ENCODE results near the gene RYR3.

- TF ChIP-seq OSR1 (CRISPR knock-in tag; IDR thresholded peaks at IDR 0.05) (no peak), TCF4 (CRISPR knock-in tag; IDR thresholded peaks at IDR 0.05; ENCODE audit: borderline replicate concordance) (no peak), ARNTL (CRISPR knock-in tag; IDR thresholded peaks at IDR 0.05; ENCODE audit: borderline replicate concordance, low read depth) (no peak), PATZ1 (CRISPR knock-in tag; IDR thresholded peaks at IDR 0.05; ENCODE audit: borderline replicate concordance) (no peak), PPARA (CRISPR knock-in tag; IDR thresholded peaks at IDR 0.05; ENCODE audit: borderline replicate concordance) (no peak), ZFP30 (CRISPR knock-in tag; IDR thresholded peaks at IDR 0.05) (no peak), ZFP3 (CRISPR knock-in tag; IDR thresholded peaks at IDR 0.05) (no peak), CREB5 (CRISPR knock-in tag; IDR thresholded peaks at IDR 0.05; ENCODE audit: low read depth) (no peak)
- TF ChIP-seq, protein P1, sequence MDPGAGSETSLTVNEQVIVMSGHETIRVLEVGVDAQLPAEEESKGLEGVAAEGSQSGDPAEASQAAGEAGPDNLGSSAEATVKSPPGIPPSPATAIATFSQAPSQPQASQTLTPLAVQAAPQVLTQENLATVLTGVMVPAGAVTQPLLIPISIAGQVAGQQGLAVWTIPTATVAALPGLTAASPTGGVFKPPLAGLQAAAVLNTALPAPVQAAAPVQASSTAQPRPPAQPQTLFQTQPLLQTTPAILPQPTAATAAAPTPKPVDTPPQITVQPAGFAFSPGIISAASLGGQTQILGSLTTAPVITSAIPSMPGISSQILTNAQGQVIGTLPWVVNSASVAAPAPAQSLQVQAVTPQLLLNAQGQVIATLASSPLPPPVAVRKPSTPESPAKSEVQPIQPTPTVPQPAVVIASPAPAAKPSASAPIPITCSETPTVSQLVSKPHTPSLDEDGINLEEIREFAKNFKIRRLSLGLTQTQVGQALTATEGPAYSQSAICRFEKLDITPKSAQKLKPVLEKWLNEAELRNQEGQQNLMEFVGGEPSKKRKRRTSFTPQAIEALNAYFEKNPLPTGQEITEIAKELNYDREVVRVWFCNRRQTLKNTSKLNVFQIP (CRISPR knock-in tag; IDR thresholded peaks at IDR 0.05; ENCODE audit: borderline replicate concordance, low read depth), result no peak
- TF ChIP-seq, protein P2, sequence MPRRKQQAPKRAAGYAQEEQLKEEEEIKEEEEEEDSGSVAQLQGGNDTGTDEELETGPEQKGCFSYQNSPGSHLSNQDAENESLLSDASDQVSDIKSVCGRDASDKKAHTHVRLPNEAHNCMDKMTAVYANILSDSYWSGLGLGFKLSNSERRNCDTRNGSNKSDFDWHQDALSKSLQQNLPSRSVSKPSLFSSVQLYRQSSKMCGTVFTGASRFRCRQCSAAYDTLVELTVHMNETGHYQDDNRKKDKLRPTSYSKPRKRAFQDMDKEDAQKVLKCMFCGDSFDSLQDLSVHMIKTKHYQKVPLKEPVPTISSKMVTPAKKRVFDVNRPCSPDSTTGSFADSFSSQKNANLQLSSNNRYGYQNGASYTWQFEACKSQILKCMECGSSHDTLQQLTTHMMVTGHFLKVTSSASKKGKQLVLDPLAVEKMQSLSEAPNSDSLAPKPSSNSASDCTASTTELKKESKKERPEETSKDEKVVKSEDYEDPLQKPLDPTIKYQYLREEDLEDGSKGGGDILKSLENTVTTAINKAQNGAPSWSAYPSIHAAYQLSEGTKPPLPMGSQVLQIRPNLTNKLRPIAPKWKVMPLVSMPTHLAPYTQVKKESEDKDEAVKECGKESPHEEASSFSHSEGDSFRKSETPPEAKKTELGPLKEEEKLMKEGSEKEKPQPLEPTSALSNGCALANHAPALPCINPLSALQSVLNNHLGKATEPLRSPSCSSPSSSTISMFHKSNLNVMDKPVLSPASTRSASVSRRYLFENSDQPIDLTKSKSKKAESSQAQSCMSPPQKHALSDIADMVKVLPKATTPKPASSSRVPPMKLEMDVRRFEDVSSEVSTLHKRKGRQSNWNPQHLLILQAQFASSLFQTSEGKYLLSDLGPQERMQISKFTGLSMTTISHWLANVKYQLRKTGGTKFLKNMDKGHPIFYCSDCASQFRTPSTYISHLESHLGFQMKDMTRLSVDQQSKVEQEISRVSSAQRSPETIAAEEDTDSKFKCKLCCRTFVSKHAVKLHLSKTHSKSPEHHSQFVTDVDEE (CRISPR knock-in tag; IDR thresholded peaks at IDR 0.05), result no peak
Measured at GRCh38 chr15:33618350-33618749, 307.6 kb downstream of the RYR3 start.
